Breast epithelium (tissue), 3 donors: ENCODE data around the gene SFMBT1.

Experiments used
- CTCF ChIP-seq, 3 donors: fragments of 450-650 bp; IDR thresholded peaks; one replicate each; pipeline ENCODE4 v1.5.1; 2016 to 2017; ENCODE audit warnings: antibody characterized with exemption in 3 of 3, mild to moderate bottlenecking in 3 of 3, moderate library complexity in 3 of 3
- POLR2A ChIP-seq: fragments of 450-650 bp; IDR thresholded peaks from one replicate; pipeline ENCODE4 v1.6.1; 2016; ENCODE audit warnings: antibody characterized with exemption, mild to moderate bottlenecking, moderate library complexity
- POLR2AphosphoS5 ChIP-seq, 3 donors: sonication (generic); formaldehyde crosslinking; IDR thresholded peaks; one replicate each; pipeline ENCODE4 v1.6.1; 2017; ENCODE audit warnings: antibody characterized with exemption in 3 of 3

GRCh38 chr3:53067567-53067966 lies 21.7 kb upstream of the SFMBT1 start:
- no peak for TF ChIP-seq CTCF (IDR thresholded peaks at IDR 0.05)
- TF ChIP-seq POLR2AphosphoS5 (IDR thresholded peaks at IDR 0.05), result no peak
- no peak for TF ChIP-seq POLR2A
